ENCODE data around the gene PHF14.

- TF ChIP-seq CTCF (IDR thresholded peaks at IDR 0.05): no peak
- no peak for TF ChIP-seq POLR2A (IDR thresholded peaks at IDR 0.05)
Observed at GRCh38 chr7:11193888-11194287, 220.2 kb downstream of the PHF14 start.
